Cardiac fibroblast (primary cell): ENCODE data around the gene C12orf42.

ENCODE experiments used
- DNase-seq, 2 donors: peaks; one replicate each; pipeline versions ENCODE4 v3.0.0 to v3.0.0-alpha.2; 2010; ENCODE audit warnings: low read depth in 2 of 2
- H3K4me3 ChIP-seq, 2 donors: replicated peaks in 1 of 2; 1 replicate in 1 of 2; 2 replicates in 1 of 2; pipeline ENCODE4 v1.5.1; 2011; ENCODE audit warnings: low read depth in 2 of 2, low read length in 2 of 2, mild to moderate bottlenecking in 2 of 2, moderate library complexity in 1 of 2
- TF ChIP-seq, protein P1 (sequence below): IDR thresholded peaks from one replicate; pipeline ENCODE4 v1.5.1; 2011; ENCODE audit warnings: low read depth, mild to moderate bottlenecking, low read length, inconsistent platforms

Gene C12orf42

DNA sequence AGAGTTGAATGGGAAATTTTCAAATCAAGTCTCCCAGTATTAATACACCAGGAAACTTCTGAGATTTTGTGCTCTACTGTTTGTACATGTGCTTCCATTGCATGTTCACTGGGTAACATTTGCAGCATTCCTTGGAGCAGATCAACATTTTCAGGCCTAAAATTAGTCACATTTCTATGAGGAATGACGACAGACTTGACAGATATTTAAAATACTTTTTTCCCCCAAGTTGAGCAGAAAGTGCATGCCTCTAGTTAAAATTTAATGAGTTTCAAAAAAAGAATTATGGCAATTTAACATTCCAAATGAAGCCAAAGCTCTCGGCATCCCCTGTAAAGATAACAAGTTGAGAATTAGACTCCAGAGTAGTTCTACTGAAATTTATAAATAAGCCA is 72.3 kb downstream of the C12orf42 start:
- TF ChIP-seq, protein P1, sequence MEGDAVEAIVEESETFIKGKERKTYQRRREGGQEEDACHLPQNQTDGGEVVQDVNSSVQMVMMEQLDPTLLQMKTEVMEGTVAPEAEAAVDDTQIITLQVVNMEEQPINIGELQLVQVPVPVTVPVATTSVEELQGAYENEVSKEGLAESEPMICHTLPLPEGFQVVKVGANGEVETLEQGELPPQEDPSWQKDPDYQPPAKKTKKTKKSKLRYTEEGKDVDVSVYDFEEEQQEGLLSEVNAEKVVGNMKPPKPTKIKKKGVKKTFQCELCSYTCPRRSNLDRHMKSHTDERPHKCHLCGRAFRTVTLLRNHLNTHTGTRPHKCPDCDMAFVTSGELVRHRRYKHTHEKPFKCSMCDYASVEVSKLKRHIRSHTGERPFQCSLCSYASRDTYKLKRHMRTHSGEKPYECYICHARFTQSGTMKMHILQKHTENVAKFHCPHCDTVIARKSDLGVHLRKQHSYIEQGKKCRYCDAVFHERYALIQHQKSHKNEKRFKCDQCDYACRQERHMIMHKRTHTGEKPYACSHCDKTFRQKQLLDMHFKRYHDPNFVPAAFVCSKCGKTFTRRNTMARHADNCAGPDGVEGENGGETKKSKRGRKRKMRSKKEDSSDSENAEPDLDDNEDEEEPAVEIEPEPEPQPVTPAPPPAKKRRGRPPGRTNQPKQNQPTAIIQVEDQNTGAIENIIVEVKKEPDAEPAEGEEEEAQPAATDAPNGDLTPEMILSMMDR = no peak
- DNase-seq = no peak
- H3K4me3 ChIP-seq = no peak overlapping the region

DNA sequence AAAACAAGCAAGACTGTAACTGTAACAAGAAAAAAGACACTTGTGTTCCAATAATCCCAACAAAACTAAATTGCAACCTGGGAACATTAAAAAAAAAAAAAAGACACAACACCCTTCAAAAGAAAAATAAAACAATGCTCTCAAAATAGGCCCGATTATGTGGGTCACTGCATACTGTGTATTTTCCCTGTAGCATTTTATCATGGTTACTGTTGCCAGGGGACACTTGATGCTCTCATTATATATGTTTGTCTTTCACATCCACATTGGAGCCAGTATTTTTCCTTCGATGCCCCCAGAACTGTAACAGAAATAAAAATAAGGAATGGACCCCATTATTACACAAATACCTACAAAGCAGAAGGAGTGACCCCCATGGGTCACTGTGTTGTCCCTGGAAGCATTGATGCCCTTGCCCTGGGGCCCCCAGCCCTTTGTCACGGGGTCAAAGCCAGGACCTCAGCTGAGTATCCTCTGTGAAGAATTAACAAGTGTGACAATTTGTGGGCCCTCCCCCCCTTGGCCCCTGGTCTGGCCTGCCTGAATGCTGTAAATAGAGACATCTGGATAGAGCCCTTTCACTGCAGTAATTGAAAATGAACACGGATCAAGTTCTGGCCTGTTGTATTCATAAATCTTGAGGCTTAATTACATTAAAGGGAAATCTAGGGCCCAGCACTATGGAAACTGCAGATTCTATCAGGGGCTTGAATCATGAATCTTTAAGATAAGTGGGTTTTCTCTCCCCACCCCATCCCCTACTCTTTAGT is 72.8 kb downstream of the C12orf42 start:
- H3K4me3 ChIP-seq = no peak overlapping the region
- DNase-seq = no peak
- TF ChIP-seq, protein P1 = no peak

DNA sequence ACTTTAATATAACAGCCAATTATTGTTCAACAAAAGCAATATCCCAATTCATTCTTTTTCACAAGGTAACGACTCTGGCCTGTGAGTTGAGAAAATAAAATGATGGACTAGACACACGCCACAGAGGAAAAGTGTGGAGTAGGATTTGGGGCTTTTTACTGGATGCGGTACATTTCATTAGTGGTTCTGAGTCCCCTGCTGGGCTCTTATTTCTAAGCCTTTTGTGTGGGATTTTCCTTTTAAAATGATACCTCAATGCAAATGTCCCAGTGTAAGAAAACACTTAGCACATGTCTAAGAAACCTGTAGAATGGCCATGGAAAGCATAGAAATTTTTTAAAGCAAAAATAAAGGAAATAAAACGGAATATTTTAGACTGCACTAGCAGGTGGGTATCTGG is 73.4 kb downstream of the C12orf42 start:
- TF ChIP-seq, protein P1 = no peak
- H3K4me3 ChIP-seq = no peak overlapping the region
- DNase-seq = no peak

DNA sequence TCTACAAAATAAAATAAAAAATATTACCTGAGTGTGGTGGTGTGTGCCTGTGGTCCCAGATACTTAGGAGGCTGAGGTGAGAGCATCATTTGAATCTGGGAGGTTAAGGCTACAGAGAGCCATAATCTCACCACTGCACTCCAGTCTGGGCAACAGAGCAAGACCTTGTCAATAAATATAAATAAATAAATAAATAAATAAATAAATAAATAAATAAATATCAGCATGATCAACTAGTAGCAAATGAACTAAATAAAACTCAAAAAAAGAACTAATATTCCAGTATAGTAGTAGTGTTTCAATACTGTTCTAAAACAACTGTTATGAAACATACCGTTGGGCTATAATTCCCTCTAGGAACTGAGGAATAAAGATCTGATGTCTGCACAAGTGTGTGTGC is 74.4 kb downstream of the C12orf42 start:
- H3K4me3 ChIP-seq = no peak overlapping the region
- TF ChIP-seq, protein P1 = no peak
- no peak for DNase-seq

DNA sequence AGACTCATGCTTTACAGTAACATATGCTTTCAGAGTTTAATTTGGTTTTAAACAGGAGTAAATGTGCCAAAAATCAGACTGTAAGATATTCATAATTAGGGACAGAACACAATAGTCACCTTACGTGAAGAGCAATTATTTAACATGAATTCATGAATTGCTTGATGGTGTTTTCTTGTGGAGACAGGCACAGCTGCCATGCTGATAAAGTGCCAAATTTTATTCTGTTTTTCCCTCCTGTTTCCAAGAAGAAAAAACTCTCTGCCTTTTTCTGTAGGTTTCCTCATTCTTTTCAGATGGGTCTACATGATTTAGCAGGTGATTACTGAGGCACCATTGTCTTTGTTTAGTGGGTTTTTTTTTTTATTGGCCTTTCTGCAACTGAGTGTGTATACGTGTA is 80.1 kb downstream of the C12orf42 start:
- TF ChIP-seq, protein P1 = no peak
- no peak overlapping the region for H3K4me3 ChIP-seq
- DNase-seq = no peak

DNA sequence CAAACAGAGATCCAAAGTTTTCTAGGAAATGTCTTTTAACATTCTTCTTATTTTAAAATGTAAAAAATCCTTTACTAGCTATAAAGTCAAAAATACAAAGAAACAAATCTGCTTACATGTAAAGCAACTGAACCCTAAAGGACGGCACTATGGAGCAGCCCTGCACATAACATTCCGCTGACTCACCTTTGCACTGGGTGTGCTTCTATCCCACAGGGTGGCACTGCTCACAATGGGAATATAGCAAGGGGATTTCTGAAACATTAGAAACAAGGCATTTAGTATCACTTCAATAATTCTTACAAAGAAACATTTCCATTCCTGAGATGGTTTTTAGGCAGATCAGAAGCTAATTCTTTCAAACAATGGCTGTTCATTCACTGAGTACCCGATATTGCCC is 94.3 kb downstream of the C12orf42 start:
- DNase-seq = no peak
- TF ChIP-seq, protein P1 = no peak

DNA sequence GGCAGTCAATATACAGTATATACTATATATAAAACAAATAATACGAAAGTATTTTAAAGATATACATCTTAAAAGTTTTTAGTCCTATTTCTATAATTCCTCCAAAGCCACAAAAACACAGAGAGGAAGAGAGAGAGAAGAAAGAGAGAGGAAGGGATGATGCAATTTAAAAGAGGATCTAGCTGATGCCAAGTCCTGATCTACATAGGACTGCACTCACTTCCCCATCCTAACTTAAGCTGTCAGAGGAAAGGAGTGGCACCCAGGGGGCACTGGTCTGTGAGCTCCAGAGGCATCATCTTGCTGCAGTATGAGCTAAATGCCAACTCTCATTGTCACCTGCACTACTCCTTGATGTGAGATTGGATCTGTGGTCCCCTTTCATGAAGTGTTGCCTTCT is 95.8 kb downstream of the C12orf42 start:
- H3K4me3 ChIP-seq = no peak overlapping the region
- TF ChIP-seq, protein P1 = no peak
- DNase-seq = no peak

More for the DNA sequence above, 94.3 kb downstream of the C12orf42 start:
- H3K4me3 ChIP-seq = no peak overlapping the region
